Stromal cell of bone marrow (primary cell): ENCODE results near the gene MCC.

Experiments used
- DNase-seq: peaks from one replicate; pipeline ENCODE4 v3.0.0-alpha.2; 2012; ENCODE audit warnings: low read depth

Gene MCC

GRCh38 chr5:113270086-113270485, 218.2 kb downstream of the MCC start:
- no peak for DNase-seq

DNA sequence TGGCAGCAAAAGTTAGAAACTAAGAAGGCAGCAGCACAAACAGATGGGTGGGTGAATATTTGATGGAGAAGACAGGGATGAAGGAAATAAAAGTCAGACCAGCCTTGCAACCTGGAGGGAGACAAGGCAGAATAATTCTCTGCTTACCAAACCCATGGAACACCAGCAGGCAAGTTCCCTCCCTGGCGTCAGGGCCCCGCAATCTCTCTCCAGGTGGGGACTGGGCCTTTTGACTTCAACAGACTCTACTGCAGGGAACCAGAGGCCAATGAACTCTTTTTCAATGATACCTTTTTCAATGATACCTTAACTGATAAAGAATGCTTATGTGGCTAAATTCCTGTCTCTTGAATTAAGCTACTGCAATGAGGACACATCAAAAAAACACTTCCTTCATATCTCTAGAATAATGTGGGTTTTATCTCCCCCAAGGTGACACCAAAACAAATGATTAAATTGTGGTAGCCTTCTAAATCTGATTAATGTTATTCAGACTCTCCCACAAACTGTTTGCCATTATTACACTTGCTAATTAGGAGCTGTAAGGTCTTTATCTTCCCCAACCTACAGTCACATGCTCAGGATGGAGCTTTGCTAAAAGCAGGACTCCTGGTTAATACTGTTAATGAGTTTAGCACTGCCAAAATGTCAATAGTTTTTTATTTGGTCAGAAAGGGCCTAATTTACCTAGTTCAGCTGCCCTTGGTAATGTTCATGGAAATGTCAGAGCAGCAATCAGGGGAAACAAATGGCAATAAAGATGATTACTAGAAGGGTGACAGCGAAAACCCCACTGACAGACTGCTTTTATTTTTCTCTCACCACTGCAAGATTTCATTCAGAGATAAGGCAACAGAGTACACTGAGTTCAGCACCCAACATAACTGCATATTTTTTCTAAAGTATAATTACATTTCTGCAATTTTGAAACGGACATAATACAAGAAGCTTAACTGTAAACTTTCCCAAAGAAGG, 218.9 kb downstream of the MCC start:
- no peak for DNase-seq

- no peak for DNase-seq
These were observed 220.0 kb downstream of the MCC start for GRCh38 chr5:113268232-113268631.

DNA sequence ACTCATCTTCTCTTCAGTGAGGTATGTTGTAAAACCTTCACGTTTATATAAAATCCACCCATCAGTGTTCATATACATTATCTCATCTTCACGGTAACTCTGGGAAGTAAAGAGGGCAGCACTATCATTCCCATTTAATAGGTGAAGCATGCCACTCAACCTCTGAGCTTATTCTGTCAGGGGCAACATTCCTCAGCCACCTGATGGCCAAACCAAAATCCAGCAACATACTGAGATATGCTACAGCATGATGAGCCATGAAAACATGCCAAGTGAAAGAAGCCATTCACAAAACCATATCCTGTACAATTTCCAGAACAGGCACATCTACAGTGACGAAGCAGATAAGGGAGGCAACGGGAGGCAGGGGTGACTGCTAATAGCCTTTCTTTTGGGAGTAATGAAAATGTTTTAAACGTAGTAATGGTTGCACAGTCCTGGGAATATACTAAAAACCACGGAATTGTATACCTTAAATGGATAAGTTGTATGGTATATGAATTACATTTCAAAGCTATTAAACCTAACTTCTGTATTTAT, 220.8 kb downstream of the MCC start:
- no peak for DNase-seq

- no peak for DNase-seq
These were observed 221.4 kb downstream of the MCC start for GRCh38 chr5:113266913-113267227.

DNA sequence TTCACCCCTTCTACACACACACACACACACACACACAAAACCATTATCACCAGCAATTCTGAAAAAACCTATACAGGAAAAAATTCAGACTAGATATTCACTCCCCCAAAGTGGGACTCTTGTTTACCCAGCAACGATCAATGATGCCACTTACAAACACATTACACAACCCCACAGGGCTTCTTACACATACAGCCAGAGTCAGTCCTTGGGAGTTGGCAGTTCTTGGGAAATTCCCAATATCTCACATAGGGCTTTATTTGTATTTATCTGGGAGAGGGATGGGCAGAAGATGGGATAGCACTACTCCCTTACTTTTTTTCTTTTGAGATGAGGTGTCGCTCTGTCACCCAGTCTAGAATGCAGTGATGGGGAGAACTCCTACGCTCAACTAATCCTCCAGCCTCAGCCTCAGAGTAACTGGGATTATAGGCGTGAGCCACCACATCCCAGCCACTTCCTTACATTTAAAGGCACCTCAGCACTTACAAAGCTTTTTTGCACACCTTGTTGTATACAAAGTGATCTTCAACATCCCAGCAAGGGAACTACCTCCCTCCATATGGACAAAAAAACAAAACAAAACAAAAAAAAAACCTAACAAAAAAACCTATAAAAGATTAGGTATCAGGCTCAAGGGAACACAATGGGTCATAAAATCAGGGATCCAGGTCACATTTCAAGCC, 221.9 kb downstream of the MCC start:
- no peak for DNase-seq

DNA sequence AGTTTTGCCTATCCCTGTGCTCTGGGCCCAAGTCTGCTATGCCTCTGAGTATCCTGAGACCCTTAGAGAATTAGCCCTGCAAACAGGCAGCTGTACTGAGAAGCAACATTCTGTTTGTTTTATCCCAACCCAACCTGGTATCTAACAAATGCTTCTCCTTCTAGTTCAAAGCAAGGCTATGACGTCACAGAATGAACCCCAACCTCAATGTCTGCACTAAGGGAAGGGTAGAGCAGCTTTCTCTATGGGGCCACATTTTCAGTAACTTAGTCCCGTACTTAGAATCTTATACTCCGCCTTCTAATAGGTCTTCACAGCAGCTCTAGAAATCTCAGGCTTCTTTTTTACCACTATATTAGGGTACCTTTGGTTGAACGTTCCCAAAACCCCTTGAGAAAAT, 223.1 kb downstream of the MCC start:
- no peak for DNase-seq

GRCh38 chr5:113264046-113264445, 224.2 kb downstream of the MCC start:
- no peak for DNase-seq

DNA sequence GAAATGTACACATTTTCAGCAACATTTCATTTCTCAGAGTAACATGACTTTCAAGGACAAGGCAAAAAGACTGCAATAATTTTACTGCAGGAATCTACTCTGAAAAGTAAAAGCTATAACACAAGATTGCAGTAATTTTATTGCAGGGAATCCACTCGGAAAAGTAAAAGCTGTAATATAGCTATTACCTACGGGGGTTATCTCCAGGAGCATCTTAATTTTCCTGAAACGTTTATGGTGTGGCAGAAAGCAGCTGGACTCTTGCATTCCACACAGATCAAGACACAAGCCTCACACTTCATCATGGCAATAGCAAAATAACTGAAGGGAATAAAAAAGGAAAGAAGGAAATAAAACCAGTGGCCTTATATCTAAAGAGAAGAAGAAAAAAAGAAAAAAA, 224.7 kb downstream of the MCC start:
- no peak for DNase-seq

- DNase-seq = no peak
These were observed 225.6 kb downstream of the MCC start for GRCh38 chr5:113262674-113263073.

DNA sequence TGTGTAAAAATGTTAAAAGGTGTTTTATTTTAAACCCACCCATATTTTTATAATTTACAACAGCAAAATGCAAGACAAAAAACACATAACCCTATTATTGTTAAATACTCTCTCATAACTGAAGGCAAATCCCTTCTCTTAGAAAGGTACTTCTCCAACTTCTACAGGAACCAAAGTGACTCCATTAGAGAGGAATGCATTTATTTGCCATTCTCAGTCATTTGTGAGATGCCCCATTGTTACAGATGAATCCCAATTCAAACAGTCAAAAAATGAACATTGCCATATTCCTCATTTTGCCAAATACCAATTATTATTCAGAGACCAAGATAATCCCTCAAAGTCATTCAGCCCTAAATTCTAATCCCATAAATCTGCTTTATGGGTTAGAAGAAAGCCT, 229.2 kb downstream of the MCC start:
- DNase-seq = no peak

- no peak for DNase-seq
These were observed 230.7 kb downstream of the MCC start for GRCh38 chr5:113257545-113257944.

- no peak for DNase-seq
These were observed 231.4 kb downstream of the MCC start for GRCh38 chr5:113256671-113257452.

GRCh38 chr5:113255579-113256386, 232.5 kb downstream of the MCC start:
- DNase-seq = no peak

- no peak for DNase-seq
These were observed 233.1 kb downstream of the MCC start for GRCh38 chr5:113255105-113255504.

DNA sequence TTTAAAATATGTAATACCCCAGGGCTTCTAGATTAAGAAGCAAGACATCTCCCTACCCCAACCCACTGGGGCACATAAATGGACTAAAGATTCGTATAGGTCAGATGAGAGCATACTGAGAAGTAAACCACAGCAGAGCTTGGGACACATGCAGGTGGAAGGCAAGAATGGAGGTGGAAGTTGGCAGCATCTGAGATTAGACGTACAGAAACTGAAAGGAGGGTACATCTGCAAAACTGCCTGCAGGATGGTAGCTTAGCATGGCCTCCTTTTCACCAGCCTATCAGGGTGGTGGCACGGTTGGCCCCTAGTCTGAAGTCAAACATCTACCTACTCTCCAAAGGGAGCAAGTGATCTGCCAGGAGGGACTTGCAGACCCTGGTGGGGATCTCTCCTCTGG, 235.2 kb downstream of the MCC start:
- no peak for DNase-seq

DNA sequence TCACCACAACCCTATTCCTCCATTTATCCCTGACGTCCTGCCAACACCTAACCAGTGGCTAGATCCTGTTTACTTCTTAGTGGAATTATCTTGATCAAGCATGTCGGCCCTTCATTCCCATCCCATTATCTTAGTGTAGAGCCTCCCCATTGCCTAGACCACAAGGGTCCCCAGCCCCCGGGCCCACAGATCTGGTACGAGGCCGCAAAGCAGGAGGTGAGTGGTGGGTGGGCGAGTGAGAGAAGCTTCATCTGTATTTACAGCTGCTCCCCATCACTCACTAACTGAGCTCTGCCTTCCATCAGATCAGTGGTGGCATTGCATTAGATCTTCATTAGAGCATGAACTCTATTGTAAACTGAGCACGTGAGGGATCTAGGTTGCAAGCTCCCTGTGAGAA, 236.2 kb downstream of the MCC start:
- no peak for DNase-seq

DNA sequence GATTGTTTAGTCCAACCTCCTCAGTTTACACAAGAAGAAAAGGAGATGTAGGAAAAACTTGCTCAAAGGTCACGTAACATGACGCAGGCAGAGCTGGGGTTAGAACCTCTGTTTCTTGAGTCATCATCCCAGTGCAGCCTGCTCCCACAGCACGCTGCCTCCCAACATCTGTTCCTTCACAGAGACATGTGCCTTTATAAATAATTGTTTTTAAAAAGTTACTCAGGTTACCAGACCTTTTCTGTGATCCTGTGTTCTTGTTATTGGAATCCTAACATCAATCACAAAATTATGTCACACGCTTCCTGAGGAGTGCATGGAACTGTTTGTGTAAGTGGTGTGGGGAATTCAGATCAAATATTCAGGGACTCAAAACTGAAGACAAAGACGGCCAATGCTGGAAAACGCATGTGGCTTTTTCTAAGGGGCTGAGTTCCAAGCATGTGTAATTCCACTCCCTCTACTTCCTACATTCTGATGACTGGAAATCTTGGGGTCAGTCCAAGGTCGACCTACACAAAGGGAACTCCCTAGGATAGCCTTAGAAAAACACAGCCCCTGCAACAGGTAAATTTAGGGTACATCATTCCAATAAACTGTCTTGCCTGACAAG, 237.8 kb downstream of the MCC start:
- DNase-seq = peak; percentile 94

DNA sequence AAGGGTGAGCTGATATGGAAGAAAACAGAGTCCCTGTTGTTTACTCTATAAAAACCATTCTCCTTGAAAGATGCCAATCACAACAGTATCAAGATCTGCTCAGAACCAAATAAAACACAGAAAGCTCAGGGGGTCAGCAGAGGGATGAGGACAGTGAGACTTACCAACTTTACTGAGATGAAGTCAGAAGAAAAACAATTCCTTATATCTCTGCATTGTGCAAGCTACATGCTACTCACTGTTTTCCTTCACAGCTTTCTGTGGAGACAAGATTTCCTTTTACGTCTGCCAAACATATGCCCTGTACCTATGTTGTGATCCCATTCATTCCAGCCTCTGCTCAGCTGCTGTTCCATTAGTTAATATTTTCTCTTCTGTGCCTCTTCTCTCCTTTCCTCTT, 239.0 kb downstream of the MCC start:
- peak; percentile 33 for DNase-seq

GRCh38 chr5:113246361-113246870, 241.8 kb downstream of the MCC start:
- DNase-seq = peak; percentile 36
